OCI-LY3 (cell line): ENCODE measurements around the gene CFAP57.

Experiments used
- EZH2phosphoT487 ChIP-seq: fragments of 200-600 bp; shearing (Covaris generic); IDR thresholded peaks from 2 replicates; pipeline ENCODE4 v1.6.1; 2018; ENCODE audit warnings: antibody characterized with exemption, mixed run types, low read depth
- TF ChIP-seq, protein P1 (sequence below): fragments of 200-600, 300-600 bp; sonication (generic); IDR thresholded peaks from 2 replicates; pipeline ENCODE4 v1.5.1; 2014; ENCODE audit warnings: antibody characterized with exemption, low read length, low read depth

DNA sequence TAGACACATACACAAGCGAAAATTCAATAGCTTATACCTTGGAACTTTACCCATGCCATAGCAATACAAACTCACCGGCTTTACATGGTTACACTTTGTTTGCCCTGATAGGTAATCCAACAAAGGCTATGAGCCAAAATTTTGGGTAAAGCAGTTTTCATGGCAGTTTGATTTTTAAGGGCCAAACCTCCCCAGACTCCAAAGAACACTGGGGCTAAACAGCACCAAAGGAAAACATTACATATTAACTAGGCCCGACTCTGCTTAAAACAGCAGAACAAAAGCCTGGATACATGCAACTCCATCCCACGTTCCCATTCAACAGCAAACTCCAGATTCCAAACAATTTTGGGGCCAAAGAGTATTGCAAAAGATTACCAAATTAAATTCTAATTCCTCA lies 93.3 kb downstream of the CFAP57 start:
- TF ChIP-seq, protein P1, sequence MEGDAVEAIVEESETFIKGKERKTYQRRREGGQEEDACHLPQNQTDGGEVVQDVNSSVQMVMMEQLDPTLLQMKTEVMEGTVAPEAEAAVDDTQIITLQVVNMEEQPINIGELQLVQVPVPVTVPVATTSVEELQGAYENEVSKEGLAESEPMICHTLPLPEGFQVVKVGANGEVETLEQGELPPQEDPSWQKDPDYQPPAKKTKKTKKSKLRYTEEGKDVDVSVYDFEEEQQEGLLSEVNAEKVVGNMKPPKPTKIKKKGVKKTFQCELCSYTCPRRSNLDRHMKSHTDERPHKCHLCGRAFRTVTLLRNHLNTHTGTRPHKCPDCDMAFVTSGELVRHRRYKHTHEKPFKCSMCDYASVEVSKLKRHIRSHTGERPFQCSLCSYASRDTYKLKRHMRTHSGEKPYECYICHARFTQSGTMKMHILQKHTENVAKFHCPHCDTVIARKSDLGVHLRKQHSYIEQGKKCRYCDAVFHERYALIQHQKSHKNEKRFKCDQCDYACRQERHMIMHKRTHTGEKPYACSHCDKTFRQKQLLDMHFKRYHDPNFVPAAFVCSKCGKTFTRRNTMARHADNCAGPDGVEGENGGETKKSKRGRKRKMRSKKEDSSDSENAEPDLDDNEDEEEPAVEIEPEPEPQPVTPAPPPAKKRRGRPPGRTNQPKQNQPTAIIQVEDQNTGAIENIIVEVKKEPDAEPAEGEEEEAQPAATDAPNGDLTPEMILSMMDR = no peak
- TF ChIP-seq EZH2phosphoT487 = no peak
